HEK293 (cell line): Measurements from ENCODE around the gene SVOP.

Source experiments
- CTCF ChIP-seq: fragments of 450-650 bp; formaldehyde crosslinking; IDR thresholded peaks from 2 replicates; pipeline ENCODE4 v1.5.1; 2016; ENCODE audit warnings: missing biosample characterization, missing genetic modification characterization
- HOXD13 ChIP-seq: sonication (generic); formaldehyde crosslinking; IDR thresholded peaks from 2 replicates; pipeline ENCODE4 v1.8.0; 2022; ENCODE audit warnings: missing genetic modification reagents, borderline replicate concordance
- KLF16 ChIP-seq: fragments of 450-650 bp; formaldehyde crosslinking; IDR thresholded peaks from 2 replicates; pipeline ENCODE4 v1.5.1; 2017; ENCODE audit warnings: missing biosample characterization, missing genetic modification characterization
- KLF9 ChIP-seq: fragments of 450-650 bp; formaldehyde crosslinking; IDR thresholded peaks from 2 replicates; pipeline ENCODE4 v1.5.1; 2016; ENCODE audit warnings: missing biosample characterization, missing genetic modification characterization, low read depth
- TRIM28 ChIP-seq: IDR thresholded peaks from 2 replicates; pipeline ENCODE4 v1.6.1; 2011; ENCODE audit warnings: low read length, control low read depth, borderline replicate concordance
- YY1 ChIP-seq: fragments of 450-650 bp; formaldehyde crosslinking; IDR thresholded peaks from 2 replicates; pipeline ENCODE4 v1.5.1; 2018; ENCODE audit warnings: missing biosample characterization, missing genetic modification characterization
- ZBTB11 ChIP-seq: fragments of 450-650 bp; formaldehyde crosslinking; conservative IDR thresholded peaks from 2 replicates; pipeline ENCODE4 v1.5.1; 2016; ENCODE audit warnings: low read depth, missing biosample characterization, missing genetic modification characterization
- ZBTB17 ChIP-seq: fragments of 450-650 bp; formaldehyde crosslinking; IDR thresholded peaks from 2 replicates; pipeline ENCODE4 v1.5.1; 2016; ENCODE audit warnings: missing biosample characterization, missing genetic modification characterization
- ZBTB21 ChIP-seq: fragments of 450-650 bp; formaldehyde crosslinking; IDR thresholded peaks from 2 replicates; pipeline ENCODE4 v1.5.1; 2017; ENCODE audit warnings: missing biosample characterization, missing genetic modification characterization
- ZNF133 ChIP-seq: fragments of 450-650 bp; formaldehyde crosslinking; IDR thresholded peaks from 2 replicates; pipeline ENCODE4 v1.5.1; 2016; ENCODE audit warnings: missing biosample characterization, missing genetic modification characterization
- ZNF174 ChIP-seq: fragments of 450-650 bp; formaldehyde crosslinking; IDR thresholded peaks from 2 replicates; pipeline ENCODE4 v1.5.0; 2017; ENCODE audit warnings: missing biosample characterization, mild to moderate bottlenecking, missing genetic modification characterization
- ZNF398 ChIP-seq: fragments of 450-650 bp; formaldehyde crosslinking; IDR thresholded peaks from 2 replicates; pipeline ENCODE4 v1.5.1; 2017; ENCODE audit warnings: missing biosample characterization, missing genetic modification characterization
- ZNF621 ChIP-seq: fragments of 450-650 bp; formaldehyde crosslinking; IDR thresholded peaks from 2 replicates; pipeline ENCODE4 v1.5.1; 2017; ENCODE audit warnings: missing biosample characterization, missing genetic modification characterization
- ZNF645 ChIP-seq: fragments of 450-650 bp; formaldehyde crosslinking; IDR thresholded peaks from 2 replicates; pipeline ENCODE4; 2016; ENCODE audit warnings: missing biosample characterization, missing genetic modification characterization

- TF ChIP-seq CTCF (no peak), TRIM28 (no peak), ZNF645 (tag by site-specific recombination) (no peak), ZNF621 (tag by site-specific recombination) (no peak), ZNF174 (tag by site-specific recombination) (no peak), ZNF398 (tag by site-specific recombination) (no peak), KLF9 (tag by site-specific recombination) (no peak), KLF16 (tag by site-specific recombination) (no peak), YY1 (tag by site-specific recombination) (no peak), HOXD13 (CRISPR knock-in tag) (no peak), ZBTB11 (tag by site-specific recombination) (no peak), ZNF133 (no peak), ZBTB17 (no peak), ZBTB21 (no peak)
Observed at GRCh38 chr12:108965886-108966285, 55.0 kb downstream of the SVOP start.
